Kidney (tissue), 14 donors: ENCODE measurements around the gene C10orf143. TPM values are rescaled to one million over a fixed set of nuclear protein-coding genes. Genes with fewer than 3 reads are reported as not detected.
A peak's percentile ranks its signal among the peaks of the same experiment; 100 is the strongest.

Experiments used
- DNase-seq, 5 donors: peaks; one replicate each; pipeline ENCODE4 v3.0.0-alpha.2; 2013 to 2020
- FAIRE-seq: peaks from 2 replicates; lab custom pipeline; 2012; peaks lifted over from hg19 to GRCh38; lab: Jason Lieb, UNC
- H3K27ac ChIP-seq, 2 donors: one replicate each; pipeline ENCODE4 v1.7.0; 2013; ENCODE audit warnings: low read depth in 2 of 2, low read length in 2 of 2, inconsistent platforms in 1 of 2
- H3K27me3 ChIP-seq: one replicate; pipeline ENCODE4 v1.7.1; 2013; ENCODE audit warnings: low read length, inconsistent platforms; ENCODE audit not compliant: control insufficient read depth, insufficient read depth
- H3K36me3 ChIP-seq, 3 donors: one replicate each; pipeline versions ENCODE4 v1.7.0 to v1.7.1; 2013; ENCODE audit warnings: low read length in 3 of 3, control low read depth in 1 of 3, inconsistent platforms in 1 of 3; ENCODE audit not compliant: insufficient read depth in 3 of 3, control insufficient read depth in 2 of 3
- H3K4me1 ChIP-seq, 3 donors: one replicate each; pipeline versions ENCODE4 v1.7.0 to v1.7.1; 2013; ENCODE audit warnings: low read length in 3 of 3, inconsistent platforms in 1 of 3, low read depth in 1 of 3; ENCODE audit not compliant: control insufficient read depth in 2 of 3, insufficient read depth in 2 of 3
- H3K4me3 ChIP-seq, 3 donors: one replicate each; pipeline versions ENCODE4 v1.7.0 to v1.8.1; 2013; ENCODE audit warnings: low read length in 3 of 3, control low read depth in 1 of 3, inconsistent platforms in 1 of 3
- H3K9ac ChIP-seq, 3 donors: one replicate each; pipeline versions ENCODE4 v1.7.0 to v1.7.1; 2013; ENCODE audit warnings: low read length in 3 of 3, control low read depth in 1 of 3, inconsistent platforms in 1 of 3
- H3K9me3 ChIP-seq, 3 donors: one replicate each; pipeline versions ENCODE4 v1.7.0 to v1.7.1; 2013; ENCODE audit warnings: low read length in 3 of 3, control low read depth in 1 of 3, inconsistent platforms in 1 of 3; ENCODE audit not compliant: control insufficient read depth in 2 of 3, insufficient read depth in 1 of 3
- intact Hi-C: fragments of 100-400 bp; cut with DNase I; formaldehyde crosslinking; loops from one replicate; pipeline ENCODE4 v1.11.1; 2022
- polyA plus RNA-seq: library from polyadenylated mRNA; stranded (reverse); fragments of 350-450 nt; fragmentation: Illumina TruSeq; extraction: RNeasy Lipid Tissue Mini Kit (QIAGEN cat#74804); gene quantifications from one replicate; pipeline ENCODE4 v1.2.3, GENCODE V29; 2014; ENCODE audit warnings: low read depth, low replicate concordance; ENCODE audit not compliant: insufficient read depth
- total RNA-seq: library from RNA; stranded (reverse); fragmentation: NEBNext Ultra II Directional; extraction: Animal tissue kit (Norgen Biotek cat#: 25700); gene quantifications from one replicate; pipeline ENCODE4 v1.2.1, GENCODE V29; 2021
- TF ChIP-seq, protein P1 (sequence below): IDR thresholded peaks from 3 replicates; pipeline ENCODE4 v1.5.1; 2012; ENCODE audit warnings: mild to moderate bottlenecking, moderate library complexity, borderline replicate concordance; ENCODE audit not compliant: insufficient read depth; ENCODE audit errors: extremely low read depth
- donor health status: control.
- donor health status: control.
- donor health status: control.
- donor health status: control.
- donor health status: control.
- donor health status: DM: yes; HTN: yes; CAD: no.
- donor health status: Normal renal cell carcinoma (clear cell type).

Gene C10orf143
- total and polyA plus RNA-seq, 2 donors from 2014 or later: 6.6 to 9.2 TPM

DNA sequence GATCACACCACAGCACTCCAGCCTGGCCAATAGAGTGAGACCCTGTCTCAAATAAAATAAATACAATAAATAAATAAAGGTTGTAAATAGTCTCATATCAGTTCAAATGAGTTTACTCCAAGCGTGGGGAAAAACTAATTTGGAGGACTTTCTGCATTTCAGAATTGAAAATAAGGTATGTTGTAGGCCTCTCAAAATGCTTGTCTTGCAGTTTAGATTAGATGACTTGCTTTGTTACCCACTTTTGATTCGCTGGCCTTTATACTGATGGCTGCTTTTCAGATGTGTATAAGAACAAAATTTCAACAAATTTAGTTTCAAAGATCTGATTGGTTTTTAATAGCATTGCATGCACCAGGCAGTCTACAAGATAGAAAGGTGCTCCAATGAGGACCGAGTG lies 2.2 kb upstream of the C10orf143 start:
- intact Hi-C loops: no loop called here
- no peaks in the 10 kb centered on the region for H3K27me3 ChIP-seq
- H3K36me3 ChIP-seq: no peaks in the 10 kb centered on the region
- H3K9ac ChIP-seq: no peak overlapping the region
- peaks cover 0 to 13% (median 8%) of the 10 kb centered on the region in 3 donors for H3K4me1 ChIP-seq
- TF ChIP-seq, protein P1, sequence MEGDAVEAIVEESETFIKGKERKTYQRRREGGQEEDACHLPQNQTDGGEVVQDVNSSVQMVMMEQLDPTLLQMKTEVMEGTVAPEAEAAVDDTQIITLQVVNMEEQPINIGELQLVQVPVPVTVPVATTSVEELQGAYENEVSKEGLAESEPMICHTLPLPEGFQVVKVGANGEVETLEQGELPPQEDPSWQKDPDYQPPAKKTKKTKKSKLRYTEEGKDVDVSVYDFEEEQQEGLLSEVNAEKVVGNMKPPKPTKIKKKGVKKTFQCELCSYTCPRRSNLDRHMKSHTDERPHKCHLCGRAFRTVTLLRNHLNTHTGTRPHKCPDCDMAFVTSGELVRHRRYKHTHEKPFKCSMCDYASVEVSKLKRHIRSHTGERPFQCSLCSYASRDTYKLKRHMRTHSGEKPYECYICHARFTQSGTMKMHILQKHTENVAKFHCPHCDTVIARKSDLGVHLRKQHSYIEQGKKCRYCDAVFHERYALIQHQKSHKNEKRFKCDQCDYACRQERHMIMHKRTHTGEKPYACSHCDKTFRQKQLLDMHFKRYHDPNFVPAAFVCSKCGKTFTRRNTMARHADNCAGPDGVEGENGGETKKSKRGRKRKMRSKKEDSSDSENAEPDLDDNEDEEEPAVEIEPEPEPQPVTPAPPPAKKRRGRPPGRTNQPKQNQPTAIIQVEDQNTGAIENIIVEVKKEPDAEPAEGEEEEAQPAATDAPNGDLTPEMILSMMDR: no peak
- no peak overlapping the region for H3K27ac ChIP-seq
- FAIRE-seq (no peak), DNase-seq (no peak)
- no peak overlapping the region for H3K4me3 ChIP-seq
- peaks cover 0 to 2% (median 0%) of the 10 kb centered on the region in 3 donors for H3K9me3 ChIP-seq

DNA sequence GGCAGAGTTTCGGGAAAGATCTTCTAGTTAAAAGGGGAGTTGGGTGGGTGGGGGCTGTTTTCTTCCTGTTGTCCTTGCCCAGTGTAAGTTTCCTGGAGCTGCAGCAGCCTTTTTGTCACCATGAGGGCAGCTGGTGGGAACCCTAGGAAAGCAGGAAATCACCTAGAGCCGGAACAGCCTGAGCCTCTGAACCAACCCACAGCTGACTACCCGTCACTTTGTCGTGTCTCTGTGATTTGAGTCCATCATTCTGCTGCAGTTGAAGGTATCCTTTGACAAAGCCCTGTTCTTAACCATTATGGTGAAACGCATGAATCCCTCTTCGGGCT lies 1.2 kb upstream of the C10orf143 start:
- DNase-seq: no peak
- Histone ChIP-seq H3K27ac (peak overlapping the region in 1 of 2 donors; percentile 80), H3K9ac (no peak overlapping the region), H3K9me3 (peaks cover 0 to 2% (median 0%) of the 10 kb centered on the region in 3 donors), H3K4me3 (peak overlapping the region; percentile 85 to 100 (median 98)), H3K36me3 (no peaks in the 10 kb centered on the region), H3K4me1 (peaks cover 0 to 13% (median 8%) of the 10 kb centered on the region in 3 donors), H3K27me3 (no peaks in the 10 kb centered on the region)
- no peak for FAIRE-seq
- intact Hi-C loops: no loop called here
- TF ChIP-seq, protein P1: no peak

DNA sequence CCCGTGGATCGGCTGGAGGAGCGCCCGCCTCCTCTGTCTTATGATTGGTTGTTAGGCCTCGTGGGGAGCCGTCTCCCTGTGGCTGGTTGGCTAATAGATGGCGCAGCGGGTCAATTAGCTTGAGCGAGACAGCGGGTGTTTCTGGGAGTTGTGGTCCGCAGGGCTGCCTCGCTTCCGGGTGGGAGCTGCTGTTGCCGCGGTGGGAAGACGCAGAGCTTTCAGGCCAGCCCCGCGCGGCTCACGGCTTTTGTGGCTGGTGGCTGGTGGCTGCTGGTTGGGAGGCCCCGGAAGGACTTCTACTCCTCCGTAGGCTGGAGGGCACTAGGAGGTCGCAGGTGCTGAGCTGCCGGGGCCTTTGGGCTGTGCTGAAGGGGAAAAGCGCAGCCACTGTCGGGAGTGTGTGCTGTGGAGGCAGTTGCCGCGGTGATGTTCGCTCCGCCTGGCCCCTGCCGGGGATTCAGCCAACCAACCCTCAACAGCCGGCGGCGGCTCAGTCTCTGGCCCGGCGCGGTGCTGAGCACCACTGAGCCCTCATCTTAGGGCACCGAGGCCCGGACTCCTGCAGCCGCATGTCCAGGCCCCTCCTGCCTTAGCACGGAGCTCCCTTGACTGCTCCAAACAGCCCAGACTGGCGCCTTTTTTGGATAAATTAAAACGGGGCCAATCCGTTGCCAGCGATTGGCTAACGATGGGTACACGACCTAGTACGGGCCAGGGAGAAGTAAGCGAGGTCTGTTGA lies 652 bp upstream of the C10orf143 start:
- Histone ChIP-seq H3K4me3 (peak overlapping the region; percentile 85 to 100 (median 98)), H3K36me3 (no peaks in the 10 kb centered on the region), H3K4me1 (peaks cover 0 to 13% (median 8%) of the 10 kb centered on the region in 3 donors), H3K27me3 (no peaks in the 10 kb centered on the region), H3K9me3 (peaks cover 0 to under 1% (median 0%) of the 10 kb centered on the region in 3 donors), H3K9ac (peak overlapping the region; percentile 55 to 89 (median 81)), H3K27ac (peak overlapping the region; percentile 92 to 97)
- FAIRE-seq: peak; percentile 37
- intact Hi-C loops: no loop called here
- TF ChIP-seq, protein P1: no peak
- peak; percentile 97 to 99 (median 98) for DNase-seq
